Activated naive CD4-positive, alpha-beta T cell treated with Interleukin-2 at 50 U/mL for 16 hours (primary cell): ENCODE measurements around the gene LMO3.
"Not testable (repeated sequence)": the region's sequence is repeated elsewhere in the genome, so short reads cannot be mapped to it uniquely, and the experiment has no call there.

Experiments used
- DNase-seq: peaks from one replicate; pipeline ENCODE4 v3.0.0-alpha.2; 2020

LMO3 gene

GRCh38 chr12:16537652-16538051 is 68.3 kb downstream of the LMO3 start:
- not testable (repeated sequence) for DNase-seq

- DNase-seq, result no peak
Observed at GRCh38 chr12:16531621-16532020, 74.3 kb downstream of the LMO3 start.

- no peak for DNase-seq
Observed at GRCh38 chr12:16530268-16530850, 75.6 kb downstream of the LMO3 start.

GRCh38 chr12:16526693-16527092 is 79.3 kb downstream of the LMO3 start:
- no peak for DNase-seq

GRCh38 chr12:16524378-16524777 is 81.6 kb downstream of the LMO3 start:
- DNase-seq, result no peak

- DNase-seq, result no peak
Observed at GRCh38 chr12:16523951-16524331, 82.0 kb downstream of the LMO3 start.

GRCh38 chr12:16523284-16523950 is 82.5 kb downstream of the LMO3 start:
- DNase-seq, result no peak

GRCh38 chr12:16520328-16520727 is 85.6 kb downstream of the LMO3 start:
- DNase-seq, result no peak

GRCh38 chr12:16515666-16516065 is 90.3 kb downstream of the LMO3 start:
- no peak for DNase-seq

- no peak for DNase-seq
Observed at GRCh38 chr12:16513231-16513630, 92.7 kb downstream of the LMO3 start.

- no peak for DNase-seq
Observed at GRCh38 chr12:16509411-16509810, 96.6 kb downstream of the LMO3 start.

- no peak for DNase-seq
Observed at GRCh38 chr12:16506394-16506793, 99.6 kb downstream of the LMO3 start.

- no peak for DNase-seq
Observed at GRCh38 chr12:16504200-16504599, 101.8 kb downstream of the LMO3 start.

GRCh38 chr12:16499611-16500010 is 106.4 kb downstream of the LMO3 start:
- no peak for DNase-seq
